HEK293T (cell line): ENCODE data around the gene DST.

Experiments used
- ARNT ChIP-seq: fragments of 450-650 bp; IDR thresholded peaks from 2 replicates; pipeline ENCODE4 v1.6.1; 2017; ENCODE audit warnings: mild to moderate bottlenecking
- ELF4 ChIP-seq: fragments of 450-650 bp; IDR thresholded peaks from 2 replicates; pipeline ENCODE4 v1.6.1; 2017; ENCODE audit warnings: antibody characterized with exemption
- FOXA1 ChIP-seq: fragments of 450-650 bp; IDR thresholded peaks from 2 replicates; pipeline ENCODE4 v1.6.1; 2016; ENCODE audit warnings: mild to moderate bottlenecking
- FOXK2 ChIP-seq: fragments of 450-650 bp; IDR thresholded peaks from 2 replicates; pipeline ENCODE4 v1.6.1; 2016; ENCODE audit warnings: mild to moderate bottlenecking
- HDGF ChIP-seq: fragments of 450-650 bp; IDR thresholded peaks from 2 replicates; pipeline ENCODE4 v1.6.1; 2017; ENCODE audit warnings: antibody characterized with exemption, borderline replicate concordance
- SP1 ChIP-seq: fragments of 450-650 bp; IDR thresholded peaks from 2 replicates; pipeline ENCODE4 v1.6.1; 2017
- ZNF384 ChIP-seq: fragments of 450-650 bp; IDR thresholded peaks from 2 replicates; pipeline ENCODE4 v1.6.1; 2016

GRCh38 chr6:56424542-56425083 is 218.1 kb downstream of the DST start:
- TF ChIP-seq ARNT (no peak), SP1 (no peak), FOXA1 (no peak), ELF4 (no peak), HDGF (no peak), FOXK2 (no peak), ZNF384 (no peak)
